Skeletal muscle tissue (tissue), 4 donors: Measurements from ENCODE around the gene SESN2. TPM values are rescaled to one million over a fixed set of nuclear protein-coding genes. Genes with fewer than 3 reads are reported as not detected.

Experiments
- H3K27ac ChIP-seq: one replicate; pipeline ENCODE4 v1.7.0; 2013; ENCODE audit warnings: mild to moderate bottlenecking, low read depth, low read length, inconsistent platforms
- H3K27me3 ChIP-seq, 3 donors: one replicate each; pipeline ENCODE4 v1.7.0; 2013; ENCODE audit warnings: low read length in 3 of 3; ENCODE audit not compliant: control insufficient read depth in 3 of 3, insufficient read depth in 3 of 3
- H3K36me3 ChIP-seq, 3 donors: one replicate each; pipeline ENCODE4 v1.7.0; 2013; ENCODE audit warnings: low read length in 3 of 3; ENCODE audit not compliant: control insufficient read depth in 3 of 3, insufficient read depth in 3 of 3
- H3K4me1 ChIP-seq, 3 donors: one replicate each; pipeline ENCODE4 v1.7.0; 2013; ENCODE audit warnings: low read length in 3 of 3, mild to moderate bottlenecking in 3 of 3; ENCODE audit not compliant: control insufficient read depth in 3 of 3, insufficient read depth in 3 of 3
- H3K4me3 ChIP-seq, 3 donors: one replicate each; pipeline ENCODE4 v1.7.0; 2013; ENCODE audit warnings: low read length in 3 of 3
- H3K9ac ChIP-seq, 3 donors: one replicate each; pipeline ENCODE4 v1.7.0; 2013; ENCODE audit warnings: low read length in 3 of 3, mild to moderate bottlenecking in 3 of 3, moderate library complexity in 2 of 3, low read depth in 1 of 3
- H3K9me3 ChIP-seq, 3 donors: one replicate each; pipeline ENCODE4 v1.7.0; 2013; ENCODE audit warnings: low read length in 3 of 3; ENCODE audit not compliant: control insufficient read depth in 3 of 3
- total RNA-seq: library from RNA; depleted of rRNA; stranded (reverse); fragments of >200 nt; gene quantifications from one replicate; pipeline ENCODE4 v1.2.3, GENCODE V29; 2014
- donor health status: Osteomylitis.

The SESN2 gene
- total RNA-seq, 1 donor from 2014 or later = 2.1 TPM

DNA sequence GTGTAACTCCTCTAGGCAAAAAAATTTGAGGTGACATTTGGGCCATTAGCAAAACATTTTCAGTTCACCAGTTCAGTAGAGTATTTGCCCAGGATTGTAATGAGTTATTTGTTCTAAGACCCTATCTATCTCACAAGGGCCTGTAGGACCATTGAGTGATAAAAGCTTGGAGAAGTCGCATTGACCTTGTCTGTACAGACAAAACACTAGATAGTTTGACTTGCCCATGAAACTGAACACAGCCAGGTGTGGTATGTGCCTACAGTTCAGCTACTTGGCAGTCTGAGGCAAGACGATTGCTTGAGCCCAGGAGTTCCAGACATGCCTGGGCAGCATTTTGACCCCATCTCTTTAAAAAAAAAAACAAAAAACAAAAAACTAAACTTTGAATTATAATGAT lies 20.3 kb upstream of the SESN2 start:
- H3K4me1 ChIP-seq = peaks cover 26 to 48% (median 38%) of the 10 kb centered on the region in 3 donors
- H3K9ac ChIP-seq = no peak overlapping the region
- H3K36me3 ChIP-seq = peaks cover 3 to 11% (median 10%) of the 10 kb centered on the region in 3 donors
- peak overlapping the region; percentile 79 for H3K27ac ChIP-seq
- H3K27me3 ChIP-seq = no peaks in the 10 kb centered on the region
- no peaks in the 10 kb centered on the region for H3K9me3 ChIP-seq
- peak overlapping the region in 1 of 3 donors; percentile 49 for H3K4me3 ChIP-seq

DNA sequence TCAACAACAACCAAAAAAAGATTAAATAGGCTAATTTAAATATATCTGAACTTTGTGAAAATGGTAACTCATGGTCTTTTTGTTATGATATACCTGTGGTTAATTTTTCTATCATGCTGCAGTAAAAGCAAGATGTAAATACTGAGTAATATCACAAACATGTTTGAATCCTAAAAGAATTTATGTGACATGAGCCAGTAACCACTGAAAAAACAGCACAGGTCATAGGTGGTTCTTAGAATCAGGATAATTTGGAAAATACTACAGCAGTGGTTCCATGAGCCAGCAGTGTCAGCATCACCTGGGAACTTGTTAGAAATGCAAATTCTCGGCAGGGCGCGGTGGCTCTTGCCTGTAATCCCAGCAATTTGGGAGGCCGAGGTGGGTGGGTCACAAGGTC lies 19.3 kb upstream of the SESN2 start:
- Histone ChIP-seq H3K27me3 (no peaks in the 10 kb centered on the region), H3K9ac (no peak overlapping the region), H3K9me3 (no peaks in the 10 kb centered on the region), H3K27ac (peak overlapping the region; percentile 79), H3K4me1 (peaks cover 33 to 54% (median 44%) of the 10 kb centered on the region in 3 donors), H3K36me3 (peaks cover 3 to 11% (median 10%) of the 10 kb centered on the region in 3 donors), H3K4me3 (no peak overlapping the region)

DNA sequence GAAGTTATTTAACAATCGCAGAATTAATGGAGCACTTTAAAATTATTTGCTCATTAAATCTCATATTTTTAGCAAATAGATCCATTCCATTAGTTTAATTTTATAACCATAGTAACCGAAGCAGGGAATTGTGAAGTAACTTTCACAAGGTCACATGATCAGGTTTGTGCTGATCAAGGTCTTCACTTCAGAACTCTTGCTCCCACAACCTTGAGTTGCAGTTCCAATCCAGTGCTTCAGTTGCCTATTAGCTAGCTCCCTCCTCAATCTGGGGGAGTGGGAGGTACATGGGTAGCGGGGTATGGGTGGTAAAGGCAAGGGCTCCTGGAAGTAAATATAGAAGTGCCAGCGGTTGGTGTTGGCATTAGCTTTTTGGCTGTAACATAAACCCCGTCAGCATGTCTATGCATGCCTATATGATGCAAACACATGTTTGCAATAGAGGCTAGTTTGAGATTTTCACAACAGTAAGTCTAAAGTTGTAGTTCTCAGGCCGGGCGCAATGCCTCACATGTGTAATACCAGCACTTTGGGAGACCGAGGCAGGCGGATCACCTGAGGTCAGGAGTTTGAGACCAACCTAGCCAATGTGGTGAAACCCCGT lies 17.6 kb upstream of the SESN2 start:
- peaks cover 28 to 46% (median 39%) of the 10 kb centered on the region in 3 donors for H3K4me1 ChIP-seq

DNA sequence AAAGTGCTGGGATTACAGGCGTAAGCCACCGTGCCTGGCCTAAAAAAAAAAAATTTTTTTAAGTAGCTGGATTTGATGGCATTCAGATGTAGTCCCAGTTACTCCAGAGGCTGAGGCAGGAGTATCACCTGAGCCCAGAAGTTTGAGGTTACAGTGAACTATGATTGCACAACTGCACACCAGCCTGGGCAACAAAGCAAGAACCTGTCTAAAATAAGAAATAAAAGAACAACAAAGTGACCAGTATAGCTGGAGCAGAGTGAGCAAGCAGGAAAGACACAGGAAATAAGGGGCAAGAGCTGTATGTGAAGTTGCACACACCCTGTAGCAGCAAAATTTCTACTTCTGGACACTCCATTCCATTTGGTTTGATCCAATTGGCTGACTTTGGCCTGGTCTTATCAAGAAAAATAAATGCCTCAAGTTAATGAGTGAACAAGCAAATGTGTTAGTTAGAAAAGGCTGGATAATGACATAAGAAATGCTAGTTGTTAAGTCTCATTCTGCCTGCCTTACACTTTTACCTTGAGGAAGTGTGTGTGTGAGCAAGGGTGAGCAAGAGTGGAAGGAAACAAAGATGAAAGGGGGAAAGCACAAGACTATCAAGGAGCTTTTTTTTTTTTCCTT lies 15.5 kb upstream of the SESN2 start:
- H3K9ac ChIP-seq = peak overlapping the region in 2 of 3 donors; percentile 55 to 66
- peak overlapping the region; percentile 83 for H3K27ac ChIP-seq
- no peaks in the 10 kb centered on the region for H3K27me3 ChIP-seq
- H3K4me3 ChIP-seq = peak overlapping the region in 1 of 3 donors; percentile 30
- H3K36me3 ChIP-seq = peaks cover 0 to 6% (median 5%) of the 10 kb centered on the region in 3 donors
- H3K9me3 ChIP-seq = no peaks in the 10 kb centered on the region
- H3K4me1 ChIP-seq = peaks cover 36 to 46% (median 39%) of the 10 kb centered on the region in 3 donors

More for the DNA sequence above, 17.6 kb upstream of the SESN2 start:
- Histone ChIP-seq H3K27ac (no peak overlapping the region), H3K9ac (peak overlapping the region in 1 of 3 donors; percentile 17), H3K27me3 (no peaks in the 10 kb centered on the region), H3K9me3 (no peaks in the 10 kb centered on the region), H3K4me3 (peak overlapping the region in 1 of 3 donors; percentile 22), H3K36me3 (peaks cover 0 to 11% (median 10%) of the 10 kb centered on the region in 3 donors)

DNA sequence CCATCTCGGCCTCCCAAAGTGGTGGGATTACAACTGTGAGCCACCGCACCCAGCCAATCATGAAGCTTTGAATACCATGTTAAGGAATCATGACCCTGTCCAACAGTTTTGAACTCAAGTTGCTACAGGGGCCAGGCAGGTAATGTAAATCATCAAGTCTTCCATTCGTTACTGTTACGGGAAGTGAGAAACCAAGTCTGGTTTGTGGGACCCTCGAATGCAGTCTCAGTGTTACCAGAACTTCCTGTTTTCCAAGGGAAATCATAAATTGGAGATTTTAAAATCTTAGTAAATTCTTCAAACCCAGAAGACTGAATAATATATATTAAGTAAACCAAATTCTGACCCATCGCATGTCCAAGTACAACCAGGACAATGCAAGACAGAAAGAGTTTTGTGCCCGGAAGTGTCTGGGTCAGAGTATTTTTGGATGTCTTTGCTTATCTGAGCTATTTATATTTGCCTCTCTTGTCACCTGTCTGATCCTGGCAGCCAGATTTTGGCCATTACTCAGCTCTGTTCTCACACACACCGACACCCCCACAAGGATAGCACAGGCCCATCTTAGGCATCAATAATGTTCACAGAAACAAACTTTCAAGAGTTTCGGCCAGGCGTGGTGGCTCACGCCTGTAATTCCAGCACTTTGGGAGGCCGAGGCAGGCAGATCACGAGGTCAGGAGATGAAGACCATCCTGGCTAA lies 14.6 kb upstream of the SESN2 start:
- Histone ChIP-seq H3K9me3 (no peaks in the 10 kb centered on the region), H3K4me1 (peaks cover 40 to 47% (median 40%) of the 10 kb centered on the region in 3 donors), H3K27ac (peak overlapping the region; percentile 83), H3K27me3 (no peaks in the 10 kb centered on the region), H3K9ac (peak overlapping the region; percentile 18 to 61 (median 46)), H3K36me3 (peaks cover 0 to 6% (median 5%) of the 10 kb centered on the region in 3 donors), H3K4me3 (peak overlapping the region in 2 of 3 donors; percentile 37 to 60)

DNA sequence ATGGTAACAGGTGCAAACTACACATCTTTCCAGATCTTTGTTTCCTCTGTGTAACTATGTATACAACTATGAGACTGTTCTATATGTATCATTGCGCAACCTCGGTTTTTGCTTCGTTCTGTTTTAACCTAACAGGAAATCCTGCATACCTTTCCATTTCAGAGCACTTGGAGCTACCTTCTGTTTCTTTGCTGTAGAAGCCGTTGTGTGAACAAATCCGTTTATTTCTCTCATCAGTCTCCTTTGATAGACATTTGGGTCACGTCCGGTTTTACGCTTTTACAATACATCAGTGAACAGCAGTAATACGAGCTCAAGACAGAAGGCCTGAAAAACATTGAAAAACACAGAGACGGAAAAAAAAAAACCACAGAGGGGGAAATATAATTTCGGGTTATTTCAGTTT lies 12.9 kb upstream of the SESN2 start:
- Histone ChIP-seq H3K9me3 (no peaks in the 10 kb centered on the region), H3K36me3 (peaks cover 0 to 3% (median 0%) of the 10 kb centered on the region in 3 donors), H3K27ac (peak overlapping the region; percentile 83), H3K4me1 (peaks cover 39 to 51% (median 44%) of the 10 kb centered on the region in 3 donors), H3K4me3 (peak overlapping the region; percentile 47 to 90 (median 60)), H3K27me3 (no peaks in the 10 kb centered on the region), H3K9ac (peak overlapping the region; percentile 61 to 95 (median 69))

DNA sequence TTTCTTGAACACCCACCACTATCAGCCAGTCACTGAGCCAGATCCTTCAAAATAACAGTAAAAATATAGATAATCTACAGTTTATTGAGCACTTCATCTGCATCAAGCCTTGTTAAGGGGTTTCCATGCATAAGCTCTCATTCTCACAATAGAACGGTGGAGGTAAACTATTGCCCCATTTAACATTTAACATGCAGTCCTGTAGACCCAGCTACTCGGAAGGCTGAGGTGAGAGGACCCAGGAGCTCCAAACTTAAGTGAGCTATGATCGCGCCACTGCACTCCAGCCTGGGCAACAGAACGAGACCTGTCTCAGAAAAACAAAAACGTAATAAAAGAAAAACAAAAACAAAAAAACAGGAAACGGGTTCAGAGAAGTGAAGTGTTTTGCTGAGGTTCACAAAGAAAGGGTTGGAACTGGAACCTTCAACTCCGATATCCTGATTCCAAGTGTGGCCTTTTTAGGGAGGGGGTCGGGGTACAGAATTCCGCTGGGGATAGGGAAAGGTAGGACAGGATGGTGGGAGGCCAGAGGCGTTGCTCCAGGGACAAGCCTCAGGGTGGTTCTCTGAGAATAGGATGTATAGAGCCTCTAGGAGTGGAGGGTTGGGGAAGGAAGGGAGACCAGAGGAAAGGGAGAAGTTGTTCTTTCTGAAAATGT lies 11.6 kb upstream of the SESN2 start:
- peak overlapping the region; percentile 83 for H3K27ac ChIP-seq
- no peaks in the 10 kb centered on the region for H3K9me3 ChIP-seq
- H3K36me3 ChIP-seq = no peaks in the 10 kb centered on the region
- H3K4me1 ChIP-seq = peaks cover 34 to 45% (median 41%) of the 10 kb centered on the region in 3 donors
- peak overlapping the region; percentile 69 to 86 (median 82) for H3K9ac ChIP-seq
- no peaks in the 10 kb centered on the region for H3K27me3 ChIP-seq
- H3K4me3 ChIP-seq = peak overlapping the region; percentile 47 to 77 (median 72)

DNA sequence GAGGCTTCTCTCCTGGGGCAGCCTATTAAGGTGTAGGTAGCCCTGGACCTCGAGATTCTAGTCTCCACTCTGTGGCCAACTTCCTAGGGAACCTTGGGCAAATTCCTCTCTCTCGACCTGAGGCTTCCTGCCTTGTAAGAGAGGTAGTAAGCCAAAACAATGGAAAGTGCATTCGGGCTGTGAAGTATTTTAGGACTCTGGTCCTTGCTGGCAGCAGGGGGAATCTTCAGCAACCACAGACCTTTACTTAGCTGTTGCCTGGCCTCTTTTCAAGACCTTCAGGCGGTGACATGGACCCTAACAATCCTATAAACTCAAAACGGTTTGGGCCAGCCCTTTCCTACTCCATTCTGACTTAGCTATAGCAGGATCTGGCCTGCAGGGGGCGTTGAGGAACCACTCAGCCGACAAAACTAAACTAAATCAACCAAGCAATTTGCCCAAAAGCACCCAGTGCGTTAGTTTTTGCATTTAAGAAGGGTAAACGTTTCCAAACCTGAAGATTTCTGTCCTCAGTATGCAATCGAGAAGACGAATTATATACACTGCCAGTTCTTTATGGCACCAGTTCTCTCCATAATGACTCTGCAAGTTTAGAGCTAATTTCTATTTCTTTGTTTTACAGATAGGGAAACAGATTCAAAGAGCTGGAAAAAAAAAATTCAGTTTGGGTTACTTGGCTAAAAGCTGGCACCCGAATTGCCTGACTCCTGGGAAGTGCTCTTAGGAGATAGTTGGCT lies 10.9 kb upstream of the SESN2 start:
- peak overlapping the region; percentile 47 to 72 (median 52) for H3K4me3 ChIP-seq
- peak overlapping the region; percentile 83 for H3K27ac ChIP-seq
- H3K9me3 ChIP-seq = no peaks in the 10 kb centered on the region
- peak overlapping the region; percentile 69 to 86 (median 82) for H3K9ac ChIP-seq
- peaks cover 34 to 39% (median 38%) of the 10 kb centered on the region in 3 donors for H3K4me1 ChIP-seq
- no peaks in the 10 kb centered on the region for H3K27me3 ChIP-seq
- H3K36me3 ChIP-seq = no peaks in the 10 kb centered on the region
